ENCODE results near the gene LTBP1.

The LTBP1 gene

GRCh38 chr2:33444967-33445366 lies 498.2 kb downstream of the LTBP1 start:
- DNase-seq = no peak

DNA sequence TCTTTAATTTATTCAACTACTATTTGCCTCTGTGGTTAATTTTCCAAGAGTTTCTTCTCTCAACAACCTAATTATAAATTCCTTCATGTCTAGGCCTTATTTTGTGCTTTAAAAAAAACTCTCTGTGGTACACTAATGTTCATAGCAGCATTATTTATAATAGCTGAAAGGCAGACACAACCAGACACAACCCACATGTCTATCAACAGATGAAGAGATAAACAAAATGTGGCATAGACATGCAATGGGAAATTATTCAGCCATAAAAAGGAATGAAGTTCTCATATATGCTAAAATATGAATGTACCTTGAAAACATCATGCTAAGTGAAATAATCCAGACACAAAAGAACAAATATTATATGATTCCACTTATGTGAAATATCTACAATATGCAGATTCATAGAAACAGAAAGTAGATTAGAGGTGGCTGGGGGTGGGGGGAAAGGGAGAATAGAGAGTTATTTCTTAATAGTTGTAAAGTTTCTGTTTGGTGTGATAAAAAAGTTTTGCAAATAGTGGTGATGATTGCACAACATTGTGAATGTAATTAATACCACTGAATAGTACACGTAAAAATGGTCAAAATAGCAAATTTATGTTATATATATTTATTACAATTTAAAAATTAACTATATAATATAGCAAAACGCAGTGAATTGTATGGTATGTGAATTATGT lies 501.6 kb downstream of the LTBP1 start:
- no peak for DNase-seq
